ENCODE data around the gene FAM171A1. TPM values are rescaled to one million over a fixed set of nuclear protein-coding genes. Genes with fewer than 3 reads are reported as not detected.
"Not testable (repeated sequence)": the region's sequence is repeated elsewhere in the genome, so short reads cannot be mapped to it uniquely, and the experiment has no call there.

The FAM171A1 gene
- total RNA-seq, 2 experiments from 2014 or later, result 4.0 TPM

DNA sequence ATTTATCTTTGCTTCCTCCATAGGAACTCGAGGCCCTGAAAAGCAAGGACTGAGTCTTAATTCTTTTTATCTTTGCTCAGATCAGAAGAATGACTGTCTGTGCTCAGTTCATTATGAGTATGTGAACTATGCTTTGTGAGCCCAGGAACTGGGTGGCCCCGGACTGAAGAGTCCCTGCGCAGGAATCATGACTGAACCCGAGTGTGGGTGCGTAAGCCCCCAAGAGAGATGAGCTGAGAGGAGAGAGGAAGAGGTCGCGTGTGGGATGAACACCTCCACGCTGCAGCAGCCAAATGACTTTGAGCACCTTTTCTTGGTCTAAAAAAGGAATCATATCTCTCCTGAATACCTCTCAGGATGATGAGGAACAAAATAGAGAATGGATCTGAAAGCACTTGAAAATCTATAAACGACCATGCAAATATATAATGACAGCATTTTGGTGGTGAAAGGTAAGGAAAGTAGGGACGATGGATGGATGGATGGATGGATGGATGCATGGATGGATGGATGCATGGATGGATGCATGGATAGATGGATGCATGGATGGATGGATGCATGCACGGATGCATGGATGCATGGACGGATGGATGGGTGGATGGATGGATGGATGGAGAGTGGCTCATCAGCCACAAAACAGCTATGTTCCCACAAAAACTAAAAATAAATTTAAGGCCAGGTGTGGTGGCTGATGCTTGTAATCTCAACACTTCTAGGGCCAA is 19.8 kb downstream of the FAM171A1 start:
- no peak for DNase-seq
- ChIA-PET POLR2A (no interaction called here), CTCF (no interaction called here)
- H3K27ac Mint-ChIP-seq, result no peak overlapping the region
- H3K4me1 Mint-ChIP-seq (ENCODE audit: low read depth), result no peaks in the 10 kb centered on the region
- ATAC-seq, result no peak
- no peaks in the 10 kb centered on the region for H3K36me3 Mint-ChIP-seq (ENCODE audit: low read depth)
- no peaks in the 10 kb centered on the region for H3K9me3 Mint-ChIP-seq (ENCODE audit: insufficient read depth)
- peaks cover 19% of the 10 kb centered on the region for H3K27me3 Mint-ChIP-seq (ENCODE audit: low read depth)
- H3K4me3 Mint-ChIP-seq, result no peak overlapping the region

DNA sequence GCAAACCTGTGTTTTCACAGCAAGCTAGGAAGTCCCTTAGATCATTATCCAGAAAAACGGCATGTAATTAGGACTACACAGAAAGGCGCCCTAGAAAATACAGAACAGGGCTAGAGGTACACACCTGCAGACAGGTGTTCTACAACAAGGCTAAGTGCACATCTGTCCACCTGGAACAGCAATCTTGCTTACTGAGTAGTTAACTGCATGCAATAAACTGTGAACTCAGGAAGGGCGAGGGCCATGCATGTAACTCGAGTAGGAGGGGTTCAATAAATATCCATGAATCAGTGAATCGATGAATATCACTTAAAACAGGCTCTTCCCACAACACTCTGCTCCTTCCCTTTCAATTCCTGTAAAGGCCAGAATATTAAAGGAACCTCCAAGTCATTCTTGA is 22.0 kb downstream of the FAM171A1 start:
- ChIA-PET CTCF (no interaction called here), POLR2A (no interaction called here)
- DNase-seq (no peak), ATAC-seq (no peak)
- Mint-ChIP-seq H3K36me3 (ENCODE audit: low read depth) (no peaks in the 10 kb centered on the region), H3K4me1 (ENCODE audit: low read depth) (no peaks in the 10 kb centered on the region), H3K4me3 (no peak overlapping the region), H3K27me3 (ENCODE audit: low read depth) (peaks cover 28% of the 10 kb centered on the region), H3K27ac (no peak overlapping the region), H3K9me3 (ENCODE audit: insufficient read depth) (no peaks in the 10 kb centered on the region)

GRCh38 chr10:15348579-15348978 is 22.5 kb downstream of the FAM171A1 start:
- Mint-ChIP-seq H3K9me3 (ENCODE audit: insufficient read depth) (no peaks in the 10 kb centered on the region), H3K27ac (no peak overlapping the region), H3K4me1 (ENCODE audit: low read depth) (no peaks in the 10 kb centered on the region), H3K36me3 (ENCODE audit: low read depth) (no peaks in the 10 kb centered on the region), H3K27me3 (ENCODE audit: low read depth) (peaks cover 31% of the 10 kb centered on the region), H3K4me3 (no peak overlapping the region)
- no peak for DNase-seq
- POLR2A ChIA-PET, result no interaction called here
- no peak for ATAC-seq
- CTCF ChIA-PET, result no interaction called here

DNA sequence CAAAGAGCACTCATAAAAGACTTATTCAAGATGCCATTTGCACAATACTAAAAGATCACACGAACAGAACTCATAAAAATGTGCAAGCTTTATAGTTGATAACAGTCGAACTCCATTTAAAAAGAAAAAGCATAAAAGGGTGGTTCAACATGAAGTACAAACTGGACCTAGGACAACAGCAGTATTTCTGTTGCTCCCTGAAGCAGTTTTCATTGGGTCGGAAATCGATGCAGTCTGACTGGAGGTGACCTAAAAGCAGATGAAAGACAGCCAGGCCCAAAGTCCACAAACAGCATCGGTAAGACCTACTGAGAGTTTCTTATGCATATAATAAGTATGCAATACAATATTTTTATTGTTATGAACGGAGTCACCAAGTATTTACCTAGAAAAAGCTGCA is 23.9 kb downstream of the FAM171A1 start:
- peaks cover 31% of the 10 kb centered on the region for H3K27me3 Mint-ChIP-seq (ENCODE audit: low read depth)
- CTCF ChIA-PET, result no interaction called here

DNA sequence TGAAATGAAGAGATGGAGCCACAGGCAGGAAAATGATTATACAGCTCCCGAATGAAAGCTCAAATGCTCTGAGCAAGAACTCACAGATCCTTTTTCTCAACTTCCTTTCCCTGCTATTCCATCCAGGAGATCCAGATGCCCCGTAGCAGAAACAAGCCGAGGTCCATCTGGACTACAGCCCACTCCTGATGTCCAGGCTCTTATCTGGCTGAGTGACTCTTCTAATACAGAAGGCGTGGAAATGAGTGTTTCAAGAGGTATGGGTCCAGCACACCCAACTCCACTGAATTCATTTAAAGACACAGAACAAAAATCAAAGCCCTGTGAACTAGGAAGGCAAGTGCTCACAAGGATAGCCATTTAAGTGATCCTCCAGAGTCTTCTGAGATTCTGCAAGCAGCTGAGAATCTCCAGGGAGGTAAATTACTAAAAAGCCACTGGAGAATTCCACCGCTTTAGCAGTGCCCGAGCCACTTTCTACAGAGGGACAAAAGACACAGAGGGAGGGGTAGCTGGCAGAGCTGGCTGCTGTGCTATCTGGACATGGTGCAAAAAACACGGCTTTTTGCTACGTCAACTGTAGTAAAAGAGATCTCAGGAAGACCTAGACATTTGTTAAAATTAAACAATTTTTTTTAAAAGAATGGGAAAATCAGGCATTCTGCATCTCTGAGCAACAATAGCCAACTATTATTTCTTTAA is 24.5 kb downstream of the FAM171A1 start:
- H3K36me3 Mint-ChIP-seq (ENCODE audit: low read depth), result no peaks in the 10 kb centered on the region
- ATAC-seq, result no peak
- DNase-seq, result no peak
- H3K27ac Mint-ChIP-seq, result no peak overlapping the region
- H3K9me3 Mint-ChIP-seq (ENCODE audit: insufficient read depth), result no peaks in the 10 kb centered on the region
- peaks cover 31% of the 10 kb centered on the region for H3K27me3 Mint-ChIP-seq (ENCODE audit: low read depth)
- ChIA-PET POLR2A (no interaction called here), CTCF (no interaction called here)
- no peak overlapping the region for H3K4me3 Mint-ChIP-seq
- H3K4me1 Mint-ChIP-seq (ENCODE audit: low read depth), result no peaks in the 10 kb centered on the region

More for the DNA sequence above, 23.9 kb downstream of the FAM171A1 start:
- POLR2A ChIA-PET, result no interaction called here
- no peaks in the 10 kb centered on the region for H3K9me3 Mint-ChIP-seq (ENCODE audit: insufficient read depth)
- no peak overlapping the region for H3K27ac Mint-ChIP-seq
- ATAC-seq, result no peak
- no peaks in the 10 kb centered on the region for H3K4me1 Mint-ChIP-seq (ENCODE audit: low read depth)
- DNase-seq, result no peak
- H3K4me3 Mint-ChIP-seq, result no peak overlapping the region
- H3K36me3 Mint-ChIP-seq (ENCODE audit: low read depth), result no peaks in the 10 kb centered on the region

DNA sequence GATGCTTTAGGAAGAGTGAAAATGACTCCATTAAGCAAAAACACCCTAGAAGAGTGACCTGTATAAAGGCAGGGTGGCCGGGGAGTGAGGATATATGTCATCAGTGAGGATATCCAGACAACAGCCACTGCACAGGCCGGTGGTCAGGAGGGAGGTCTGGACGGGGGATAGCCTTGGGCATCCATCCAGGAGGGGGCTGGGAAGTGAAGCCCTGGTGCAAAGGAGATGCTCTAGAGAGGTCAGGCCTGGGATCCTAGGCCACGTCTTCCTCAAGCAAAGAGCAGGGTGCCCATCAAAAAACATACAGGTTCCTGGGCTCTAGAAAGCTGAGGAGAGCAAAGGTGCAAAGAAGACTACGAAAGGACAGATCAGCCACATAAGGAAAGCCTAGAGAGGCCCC is 25.6 kb downstream of the FAM171A1 start:
- Mint-ChIP-seq H3K9me3 (ENCODE audit: insufficient read depth) (no peaks in the 10 kb centered on the region), H3K4me1 (ENCODE audit: low read depth) (no peaks in the 10 kb centered on the region), H3K27me3 (ENCODE audit: low read depth) (peaks cover 22% of the 10 kb centered on the region), H3K27ac (no peak overlapping the region), H3K4me3 (no peak overlapping the region), H3K36me3 (ENCODE audit: low read depth) (no peaks in the 10 kb centered on the region)
- ATAC-seq (no peak), DNase-seq (no peak)
- ChIA-PET POLR2A (no interaction called here), CTCF (no interaction called here)

GRCh38 chr10:15344876-15345285 is 26.2 kb downstream of the FAM171A1 start:
- H3K36me3 Mint-ChIP-seq (ENCODE audit: low read depth), result no peaks in the 10 kb centered on the region
- CTCF ChIA-PET, result no interaction called here
- DNase-seq (no peak), ATAC-seq (no peak)
- no peak overlapping the region for H3K4me3 Mint-ChIP-seq
- no peak overlapping the region for H3K27ac Mint-ChIP-seq
- POLR2A ChIA-PET, result no interaction called here
- H3K27me3 Mint-ChIP-seq (ENCODE audit: low read depth), result peaks cover 22% of the 10 kb centered on the region
- H3K4me1 Mint-ChIP-seq (ENCODE audit: low read depth), result no peaks in the 10 kb centered on the region
- H3K9me3 Mint-ChIP-seq (ENCODE audit: insufficient read depth), result no peaks in the 10 kb centered on the region

- no peaks in the 10 kb centered on the region for H3K9me3 Mint-ChIP-seq (ENCODE audit: insufficient read depth)
- H3K4me1 Mint-ChIP-seq (ENCODE audit: low read depth), result no peaks in the 10 kb centered on the region
- H3K27me3 Mint-ChIP-seq (ENCODE audit: low read depth), result peaks cover 21% of the 10 kb centered on the region
- H3K27ac Mint-ChIP-seq, result no peak overlapping the region
- ChIA-PET CTCF (no interaction called here), POLR2A (no interaction called here)
- no peak overlapping the region for H3K4me3 Mint-ChIP-seq
- H3K36me3 Mint-ChIP-seq (ENCODE audit: low read depth), result no peaks in the 10 kb centered on the region
- no peak for ATAC-seq
- DNase-seq, result no peak
These were observed 26.7 kb downstream of the FAM171A1 start for GRCh38 chr10:15344256-15344875.

DNA sequence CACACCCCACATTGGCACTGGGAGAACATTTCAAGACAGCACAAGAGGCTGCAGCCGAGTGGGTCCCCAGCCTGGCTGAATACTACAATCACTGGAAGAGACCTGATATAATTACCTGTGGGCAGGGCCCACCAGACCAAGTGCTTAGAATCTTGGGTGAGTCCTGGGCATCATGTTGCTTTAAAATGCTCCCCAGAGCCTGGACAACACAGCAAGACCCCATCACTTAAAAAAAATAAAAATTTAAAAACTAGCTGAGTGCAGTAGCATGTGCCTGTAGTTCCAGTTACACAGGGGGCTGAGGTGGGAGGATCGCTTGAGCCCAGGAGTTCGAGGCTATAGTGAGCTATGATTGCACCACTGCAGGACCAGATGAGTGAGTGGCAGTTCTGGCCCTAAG is 28.1 kb downstream of the FAM171A1 start:
- Mint-ChIP-seq H3K4me3 (no peak overlapping the region), H3K36me3 (ENCODE audit: low read depth) (no peaks in the 10 kb centered on the region), H3K27me3 (ENCODE audit: low read depth) (peaks cover 19% of the 10 kb centered on the region), H3K27ac (no peak overlapping the region), H3K9me3 (ENCODE audit: insufficient read depth) (no peaks in the 10 kb centered on the region), H3K4me1 (ENCODE audit: low read depth) (no peaks in the 10 kb centered on the region)
- ATAC-seq (no peak), DNase-seq (no peak)
- ChIA-PET POLR2A (no interaction called here), CTCF (no interaction called here)

- Mint-ChIP-seq H3K27ac (no peak overlapping the region), H3K9me3 (ENCODE audit: insufficient read depth) (no peaks in the 10 kb centered on the region), H3K36me3 (ENCODE audit: low read depth) (no peaks in the 10 kb centered on the region), H3K27me3 (ENCODE audit: low read depth) (peaks cover 19% of the 10 kb centered on the region), H3K4me1 (ENCODE audit: low read depth) (no peaks in the 10 kb centered on the region), H3K4me3 (no peak overlapping the region)
- ChIA-PET POLR2A (no interaction called here), CTCF (no interaction called here)
- ATAC-seq, result no peak
- DNase-seq, result no peak
These were observed 29.5 kb downstream of the FAM171A1 start for GRCh38 chr10:15341502-15342128.

DNA sequence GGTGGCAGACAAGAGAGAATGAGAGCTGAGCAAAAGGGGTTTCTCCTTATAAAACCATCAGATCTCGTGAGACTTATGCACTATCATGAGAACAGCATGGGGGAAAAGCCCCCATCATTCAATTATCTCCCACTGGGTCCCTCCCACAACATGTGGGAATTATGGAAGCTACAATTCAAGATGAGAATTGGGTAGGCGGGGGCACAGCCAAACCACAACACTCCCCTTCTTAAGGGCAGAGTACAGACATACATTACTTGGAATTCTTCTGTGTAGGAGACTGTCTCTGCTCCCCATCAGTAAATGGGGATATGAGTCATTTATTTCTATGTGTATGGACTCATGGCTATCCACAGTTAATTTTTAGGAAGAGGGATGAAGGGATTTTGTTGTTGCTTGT is 31.2 kb downstream of the FAM171A1 start:
- POLR2A ChIA-PET, result no interaction called here
- ATAC-seq (no peak), DNase-seq (no peak)
- CTCF ChIA-PET, result no interaction called here
- no peaks in the 10 kb centered on the region for H3K36me3 Mint-ChIP-seq (ENCODE audit: low read depth)
- H3K27ac Mint-ChIP-seq, result no peak overlapping the region
- no peaks in the 10 kb centered on the region for H3K9me3 Mint-ChIP-seq (ENCODE audit: insufficient read depth)
- peaks cover 10% of the 10 kb centered on the region for H3K27me3 Mint-ChIP-seq (ENCODE audit: low read depth)
- H3K4me3 Mint-ChIP-seq, result no peak overlapping the region
- no peaks in the 10 kb centered on the region for H3K4me1 Mint-ChIP-seq (ENCODE audit: low read depth)

- DNase-seq; ATAC-seq; H3K36me3 Mint-ChIP-seq (ENCODE audit: low read depth); H3K27me3 Mint-ChIP-seq (ENCODE audit: low read depth); POLR2A ChIA-PET; H3K4me3 Mint-ChIP-seq; CTCF ChIA-PET; H3K4me1 Mint-ChIP-seq (ENCODE audit: low read depth); H3K9me3 Mint-ChIP-seq (ENCODE audit: insufficient read depth); H3K27ac Mint-ChIP-seq: not testable (repeated sequence)
These were observed 33.6 kb downstream of the FAM171A1 start for GRCh38 chr10:15337441-15337923.

Data from activated CD8-positive, alpha-beta T cell treated with anti-CD3 and anti-CD28 coated beads, Interleukin-2, amount 10 ng/mL, durations not matched to agents 7 days and 5 days (primary cell).